ELR (cell line): Measurements from ENCODE around the gene KLF4.
"Not testable (repeated sequence)": the region's sequence is repeated elsewhere in the genome, so short reads cannot be mapped to it uniquely, and the experiment has no call there.

ENCODE experiments used
- DNase-seq: peaks from one replicate; pipeline ENCODE4 v3.0.0-alpha.2; 2015; ENCODE audit warnings: low read depth

KLF4 gene

GRCh38 chr9:107489687-107490605, at the start of gene KLF4:
TSS of gene KLF4 (minus strand) at chr9:107489769. CDS start at chr9:107489172, 597 bp downstream.
- DNase-seq, result peak; percentile 95

- no peak for DNase-seq
These were observed 46.9 kb upstream of the KLF4 start for GRCh38 chr9:107536462-107536861.

- no peak for DNase-seq
These were observed 45.0 kb upstream of the KLF4 start for GRCh38 chr9:107534510-107535078.

DNA sequence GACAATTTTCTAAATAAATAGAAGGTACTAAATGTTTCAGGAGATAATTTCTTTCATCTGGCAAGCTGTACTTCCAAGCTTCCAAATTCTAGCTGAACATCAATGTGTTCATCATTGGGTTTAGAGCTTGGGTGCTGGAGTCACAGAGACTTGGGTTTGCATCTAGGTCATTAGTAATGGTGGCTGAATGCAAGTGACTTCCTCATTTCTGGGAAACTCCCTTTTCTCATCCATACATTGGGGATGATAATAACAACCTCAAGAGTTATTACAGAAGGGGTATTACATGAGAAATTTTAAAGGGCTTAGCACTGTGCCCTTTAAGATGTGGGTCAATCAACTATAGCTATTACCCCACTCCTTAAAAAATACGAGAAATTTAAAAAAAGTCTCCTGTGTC, 41.1 kb upstream of the KLF4 start:
- no peak for DNase-seq

- no peak for DNase-seq
These were observed 39.1 kb upstream of the KLF4 start for GRCh38 chr9:107528686-107529085.

DNA sequence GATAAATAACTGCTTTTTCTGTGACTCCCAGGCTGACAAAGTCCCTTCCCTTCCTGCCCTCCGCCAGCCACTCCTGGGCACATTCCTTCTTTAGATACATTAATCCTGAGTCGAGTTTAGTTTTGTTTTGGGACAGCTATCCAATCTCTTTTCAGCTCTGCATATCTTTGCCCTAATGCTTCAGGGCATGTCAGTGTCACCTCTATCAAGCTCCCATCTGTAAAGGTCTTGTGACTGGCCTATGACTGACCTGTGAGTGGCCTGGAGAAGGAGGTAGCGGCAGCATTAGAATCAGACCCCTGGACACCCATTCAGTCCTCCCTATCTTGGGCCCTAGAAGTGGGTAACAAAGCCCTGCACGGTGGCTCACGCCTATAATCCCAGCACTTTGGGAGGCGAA, 34.0 kb upstream of the KLF4 start:
- no peak for DNase-seq

GRCh38 chr9:107520186-107520585, 30.6 kb upstream of the KLF4 start:
- DNase-seq, result no peak

- DNase-seq, result no peak
These were observed 28.7 kb upstream of the KLF4 start for GRCh38 chr9:107518037-107518807.

GRCh38 chr9:107513464-107514100, 24.0 kb upstream of the KLF4 start:
- no peak for DNase-seq

- peak; percentile 87 for DNase-seq
These were observed 15.3 kb upstream of the KLF4 start for GRCh38 chr9:107504585-107505455.

DNA sequence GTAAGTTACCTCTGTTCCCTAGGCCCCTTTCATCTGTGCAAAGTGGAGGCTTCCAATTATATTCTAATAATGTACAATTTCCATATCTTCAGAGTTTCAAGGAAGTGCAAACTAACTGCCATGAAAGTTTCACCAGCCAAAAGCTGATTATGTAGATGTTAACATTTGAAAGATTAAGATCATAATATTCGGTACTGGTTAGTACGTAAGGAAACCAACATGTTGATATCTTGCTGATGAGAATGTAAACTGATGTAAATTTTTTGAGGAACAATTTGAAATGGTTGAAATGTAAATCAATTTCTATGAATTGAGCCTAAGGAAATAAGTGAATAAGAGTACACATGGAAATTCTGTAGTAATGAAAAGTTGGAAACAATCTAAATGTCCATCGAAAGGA, 12.9 kb upstream of the KLF4 start:
- no peak for DNase-seq

DNA sequence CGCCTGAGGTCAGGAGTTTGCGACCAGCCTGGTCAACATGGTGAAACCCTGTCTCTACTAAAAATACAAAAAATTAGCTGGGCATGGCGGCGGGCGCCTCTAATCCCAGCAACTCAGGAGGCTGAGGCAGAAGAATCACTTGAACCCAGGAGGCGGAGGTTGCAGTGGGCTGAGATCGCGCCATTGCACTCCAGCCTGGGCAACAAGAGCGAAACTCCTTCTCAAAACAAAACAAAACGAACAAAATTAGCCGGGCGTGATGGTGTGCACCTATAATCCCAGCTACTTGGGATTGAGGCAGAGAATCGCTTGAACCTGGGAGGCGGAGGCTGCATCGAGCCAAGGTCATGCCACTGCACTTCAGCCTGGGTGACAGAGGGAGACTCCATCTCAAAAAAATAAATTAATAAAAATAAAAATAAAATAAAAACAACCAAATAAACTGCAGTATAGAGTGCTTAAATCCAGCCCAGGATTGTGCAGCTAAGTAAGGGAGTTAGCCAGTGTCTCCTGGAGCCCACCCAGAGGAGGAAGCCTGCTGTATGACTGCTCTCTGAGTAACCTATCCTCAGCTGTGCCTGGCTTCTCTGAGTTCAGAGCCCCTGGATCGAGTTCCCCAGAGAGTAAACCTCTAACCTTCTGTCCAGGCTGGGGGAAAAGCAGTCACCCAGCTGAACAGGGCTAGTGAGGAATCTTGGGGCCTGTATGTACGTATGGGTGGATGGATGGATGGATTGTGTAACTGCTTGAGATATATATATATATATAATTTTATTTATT, 11.0 kb upstream of the KLF4 start:
- DNase-seq, result peak; percentile 65

DNA sequence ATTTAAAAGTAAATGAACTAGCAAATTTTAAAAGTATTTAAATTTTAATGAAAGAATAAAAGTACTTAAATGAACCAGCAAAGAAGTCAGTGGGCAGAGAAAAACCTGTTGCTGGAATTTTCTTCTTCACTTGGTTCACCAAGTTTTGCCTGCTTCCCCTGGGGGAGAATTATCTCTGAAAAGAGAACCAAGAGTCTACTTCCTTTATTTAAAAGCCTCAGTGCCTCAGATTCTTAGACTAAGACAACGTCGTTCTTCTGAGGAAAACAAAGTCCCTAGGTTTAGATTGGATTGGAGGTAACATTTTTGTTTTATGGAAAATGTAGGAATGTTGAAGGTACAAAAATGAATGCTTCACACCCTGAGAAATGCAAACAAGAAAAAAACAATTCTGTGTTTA, 7.4 kb upstream of the KLF4 start:
- DNase-seq, result no peak

DNA sequence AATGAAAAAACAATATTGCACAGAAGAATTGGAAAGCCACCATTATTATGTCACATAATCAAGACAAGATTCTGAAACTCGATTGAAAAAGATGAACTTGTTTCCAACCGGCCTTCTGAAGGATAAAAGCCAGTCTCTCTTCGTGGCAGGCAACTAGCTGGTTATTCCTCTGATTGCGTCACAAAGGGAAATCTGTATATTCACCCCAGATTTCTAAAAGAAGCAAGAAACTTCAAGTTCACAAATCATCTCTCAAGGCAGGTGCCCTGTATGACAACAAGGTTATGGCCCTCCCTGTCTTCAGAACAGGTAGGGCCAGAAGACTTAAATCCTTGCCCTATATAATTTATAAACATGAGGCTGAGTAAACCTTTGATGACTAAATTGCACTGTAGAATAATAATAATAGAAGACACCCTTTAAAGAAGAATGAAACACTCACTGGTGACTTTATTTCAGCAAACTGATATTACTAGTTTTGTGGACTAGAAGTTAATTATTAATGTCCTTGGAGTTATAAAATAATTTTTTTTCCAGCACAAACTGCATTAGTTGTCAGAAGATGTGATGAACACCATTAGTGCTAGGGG, 2.9 kb upstream of the KLF4 start:
- DNase-seq, result no peak

DNA sequence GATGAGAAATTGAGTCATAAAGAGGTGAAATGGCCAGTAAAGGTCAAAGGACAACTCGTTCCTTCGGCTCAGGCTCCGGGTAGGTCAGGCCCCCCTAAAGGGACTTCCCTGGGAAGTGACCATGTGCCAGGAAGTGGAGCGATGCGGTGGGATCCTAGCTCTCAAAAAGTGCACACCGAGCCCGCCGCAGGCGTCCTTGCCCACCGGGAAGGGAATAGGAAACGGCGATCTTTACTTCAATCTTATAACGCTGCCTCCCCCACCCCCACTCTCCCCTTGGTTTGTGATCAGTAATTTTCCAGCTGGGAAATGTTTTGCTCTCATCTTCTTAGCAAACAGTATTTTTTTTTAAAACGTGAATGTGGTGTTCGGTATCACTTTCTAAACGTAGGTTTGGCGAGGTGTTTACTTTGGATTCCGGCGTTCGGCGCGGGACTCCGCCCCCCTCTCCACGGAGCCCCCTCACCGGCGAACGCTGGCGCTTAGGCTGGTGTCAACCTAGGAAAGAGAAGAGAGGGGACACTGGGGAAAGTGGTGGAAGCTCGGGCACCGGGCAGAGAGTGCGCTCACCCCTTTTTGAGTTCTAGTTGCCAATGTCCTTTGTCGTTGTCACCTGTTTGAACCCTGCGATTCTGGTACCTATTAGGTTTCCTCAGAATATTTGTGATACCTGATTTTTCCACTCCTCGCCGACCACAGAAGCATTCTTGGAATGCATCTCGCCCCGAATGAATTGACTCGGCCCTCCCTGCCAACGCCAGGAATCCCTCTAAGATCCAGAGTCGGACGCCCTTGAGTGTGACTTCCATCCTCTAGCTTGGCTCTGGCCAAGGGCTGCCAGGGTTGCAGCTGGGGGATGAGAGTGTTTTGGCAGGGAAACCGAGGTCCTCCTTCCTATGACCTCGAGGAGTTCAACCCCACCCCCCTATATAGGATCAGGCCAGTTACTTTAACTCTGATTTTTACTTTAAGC, 1.8 kb upstream of the KLF4 start:
- no peak for DNase-seq

DNA sequence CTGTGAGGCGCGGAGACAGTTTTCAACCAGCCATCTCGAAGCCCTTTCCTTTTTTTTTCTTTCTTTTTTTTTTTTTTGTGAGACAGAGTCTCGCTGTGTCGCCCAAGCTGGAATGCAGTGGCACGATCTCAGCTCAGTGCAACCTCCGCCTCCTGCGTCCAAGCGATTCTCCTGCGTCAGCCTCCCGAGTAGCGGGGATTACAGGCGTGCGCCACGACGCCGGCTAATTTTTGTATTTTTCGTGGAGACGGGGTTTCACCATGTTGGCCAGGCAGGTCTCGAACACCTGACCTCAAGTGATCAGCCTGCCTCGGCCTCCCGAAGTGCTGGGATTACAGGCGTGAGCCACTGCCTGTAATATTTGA, 1.0 kb upstream of the KLF4 start:
- DNase-seq, result not testable (repeated sequence)

GRCh38 chr9:107489144-107489673, 360 bp downstream of the KLF4 start:
- no peak for DNase-seq

DNA sequence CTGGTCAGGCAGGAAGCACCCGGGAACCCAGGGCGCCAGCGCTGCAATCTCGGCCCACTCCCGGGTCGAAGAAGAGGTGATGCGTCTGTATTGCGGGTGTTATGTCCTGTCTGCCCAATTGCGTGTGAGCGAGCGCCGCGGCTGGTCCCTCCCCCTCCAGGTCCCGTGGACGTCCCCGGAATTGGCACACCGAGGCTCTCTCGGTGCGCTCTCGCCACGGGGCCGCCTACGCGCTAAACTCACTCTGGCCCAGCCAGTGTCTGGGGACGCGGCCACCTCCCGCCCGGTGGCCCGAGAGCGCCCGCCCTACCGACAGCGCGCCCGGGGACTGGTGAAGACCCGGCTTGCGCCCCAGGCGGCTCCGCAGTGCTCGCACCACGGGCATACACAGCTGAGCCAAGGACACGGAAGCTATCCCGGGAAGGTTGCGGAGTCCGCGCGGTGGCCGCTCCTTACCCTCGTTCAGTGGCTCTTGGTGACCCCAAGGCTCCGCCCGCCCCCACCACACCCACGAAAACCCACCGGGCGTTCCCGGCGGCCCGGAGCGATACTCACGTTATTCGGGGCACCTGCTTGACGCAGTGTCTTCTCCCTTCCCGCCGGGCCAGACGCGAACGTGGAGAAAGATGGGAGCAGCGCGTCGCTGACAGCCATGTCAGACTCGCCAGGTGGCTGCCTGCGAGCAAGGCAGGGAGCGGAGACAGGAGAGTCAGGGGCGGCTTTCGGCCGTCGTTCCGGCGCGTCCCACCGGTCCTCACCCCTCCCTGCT, 1.0 kb downstream of the KLF4 start:
- peak; percentile 62 for DNase-seq
